MM.1S (cell line): ENCODE results near the gene ISG15.

Source experiments
- DNase-seq: peaks from one replicate; pipeline ENCODE4 v3.0.0-alpha.2; 2015
- H2AFZ ChIP-seq: fragments of 300-600 bp; sonication (generic); 2 replicates; pipeline ENCODE4 v1.6.0; 2016; ENCODE audit warnings: antibody characterized with exemption, low read length
- H3F3A ChIP-seq: fragments of 300-600 bp; sonication (generic); 2 replicates; pipeline ENCODE4 v1.6.1; 2016; ENCODE audit warnings: mild to moderate bottlenecking, antibody characterized with exemption, low read length, moderate library complexity, mixed read lengths; ENCODE audit not compliant: insufficient read depth
- H3K27ac ChIP-seq: fragments of 300-600 bp; sonication (generic); 2 replicates; pipeline ENCODE4 v1.5.1; 2016; ENCODE audit warnings: mild to moderate bottlenecking, low read length
- H3K27me3 ChIP-seq: fragments of 300-600 bp; sonication (generic); replicated peaks from 2 replicates; pipeline ENCODE4 v1.6.0; 2016; ENCODE audit warnings: low read length; ENCODE audit not compliant: insufficient read depth
- H3K36me3 ChIP-seq: fragments of 300-600 bp; sonication (generic); replicated peaks from 2 replicates; pipeline ENCODE4 v1.6.1; 2016; ENCODE audit warnings: mild to moderate bottlenecking, low read length, mixed read lengths; ENCODE audit not compliant: insufficient read depth
- H3K4me1 ChIP-seq: fragments of 300-600 bp; sonication (generic); 2 replicates; pipeline ENCODE4 v1.6.1; 2016; ENCODE audit warnings: low read length, mixed read lengths
- H3K4me2 ChIP-seq: fragments of 300-600 bp; sonication (generic); 2 replicates; pipeline ENCODE4 v1.6.0; 2016; ENCODE audit warnings: low read depth, low read length
- H3K4me3 ChIP-seq: fragments of 300-600 bp; sonication (generic); 2 replicates; pipeline ENCODE4 v1.5.1; 2016; ENCODE audit warnings: low read length, mixed read lengths
- H3K79me2 ChIP-seq: fragments of 300-600 bp; sonication (generic); 2 replicates; pipeline ENCODE4 v1.6.1; 2016; ENCODE audit warnings: mixed run types, low read length, mixed read lengths
- H3K9ac ChIP-seq: fragments of 300-600 bp; sonication (generic); 2 replicates; pipeline ENCODE4 v1.6.1; 2016; ENCODE audit warnings: low read length, mixed read lengths
- H3K9me2 ChIP-seq: fragments of 300-600 bp; sonication (generic); replicated peaks from 2 replicates; pipeline ENCODE4 v1.6.1; 2016; ENCODE audit warnings: mild to moderate bottlenecking, low read length, mixed read lengths; ENCODE audit not compliant: insufficient read depth
- H3K9me3 ChIP-seq: fragments of 300-600 bp; sonication (generic); replicated peaks from 2 replicates; pipeline ENCODE4 v1.6.1; 2016; ENCODE audit warnings: mild to moderate bottlenecking, low read length, mixed read lengths; ENCODE audit not compliant: insufficient read depth
- H4K20me1 ChIP-seq: fragments of 300-600 bp; sonication (generic); 2 replicates; pipeline ENCODE4 v1.6.1; 2016; ENCODE audit warnings: mild to moderate bottlenecking, low read length, moderate library complexity, mixed read lengths; ENCODE audit not compliant: insufficient read depth
- EZH2 ChIP-seq: fragments of 300-600 bp; sonication (generic); optimal IDR thresholded peaks from 2 replicates; pipeline ENCODE3; 2017; ENCODE audit warnings: low read depth, mild to moderate bottlenecking, antibody characterized with exemption, low read length, mixed read lengths
- EZH2phosphoT487 ChIP-seq: fragments of 300-600 bp; sonication (generic); IDR thresholded peaks from 2 replicates; pipeline ENCODE4 v1.6.1; 2018; ENCODE audit warnings: antibody characterized with exemption, low read length
- TF ChIP-seq, protein P1 (sequence below): fragments of 300-600 bp; sonication (generic); IDR thresholded peaks from 2 replicates; pipeline ENCODE4 v1.5.1; 2016; ENCODE audit warnings: antibody characterized with exemption, low read length, mixed read lengths

The ISG15 gene

DNA sequence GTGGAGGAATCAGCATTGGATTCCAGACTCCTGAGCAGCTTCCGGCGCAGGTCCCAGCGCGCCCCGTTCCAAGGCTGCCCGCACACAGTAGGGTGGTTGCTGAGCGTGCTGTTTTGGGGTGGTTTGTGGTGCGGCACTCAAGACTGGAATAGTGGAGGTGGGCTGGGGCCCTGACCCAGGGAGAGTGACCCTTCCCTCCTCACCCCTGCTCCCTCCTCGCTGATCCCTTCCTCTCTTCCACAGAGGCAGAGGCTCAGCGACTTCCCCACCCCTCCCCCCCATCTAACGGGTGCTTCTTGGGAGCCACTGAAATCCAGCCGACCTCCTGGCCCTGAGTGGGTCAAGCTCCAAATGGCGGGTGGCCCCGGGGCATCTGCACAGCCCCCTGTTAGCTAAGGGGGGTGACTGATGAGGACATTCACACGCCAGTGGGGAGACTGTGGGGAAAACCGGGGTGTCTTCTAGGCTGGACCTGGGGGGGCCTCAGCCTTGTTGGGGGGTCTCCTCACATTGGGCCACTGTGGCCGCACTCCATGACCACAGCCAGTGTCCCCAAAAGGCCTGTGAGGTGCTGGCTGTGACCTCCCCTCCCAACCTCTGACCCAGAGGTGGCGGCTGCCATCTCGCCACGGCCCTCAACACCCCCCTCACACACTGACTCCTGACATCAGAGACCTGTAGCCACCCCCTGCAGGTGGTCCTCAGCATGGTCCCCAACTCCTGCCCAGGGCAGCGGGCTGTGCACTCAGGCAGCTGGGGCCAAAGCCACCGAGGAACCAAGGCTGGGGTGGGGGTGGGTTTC lies 9.5 kb upstream of the ISG15 start:
- no peaks in the 10 kb centered on the region for H3K36me3 ChIP-seq
- DNase-seq = no peak
- no peak overlapping the region for H3K27ac ChIP-seq
- no peaks in the 10 kb centered on the region for H3K4me1 ChIP-seq
- no peaks in the 10 kb centered on the region for H3K9me2 ChIP-seq
- TF ChIP-seq EZH2 (no peak), EZH2phosphoT487 (no peak)
- TF ChIP-seq, protein P1, sequence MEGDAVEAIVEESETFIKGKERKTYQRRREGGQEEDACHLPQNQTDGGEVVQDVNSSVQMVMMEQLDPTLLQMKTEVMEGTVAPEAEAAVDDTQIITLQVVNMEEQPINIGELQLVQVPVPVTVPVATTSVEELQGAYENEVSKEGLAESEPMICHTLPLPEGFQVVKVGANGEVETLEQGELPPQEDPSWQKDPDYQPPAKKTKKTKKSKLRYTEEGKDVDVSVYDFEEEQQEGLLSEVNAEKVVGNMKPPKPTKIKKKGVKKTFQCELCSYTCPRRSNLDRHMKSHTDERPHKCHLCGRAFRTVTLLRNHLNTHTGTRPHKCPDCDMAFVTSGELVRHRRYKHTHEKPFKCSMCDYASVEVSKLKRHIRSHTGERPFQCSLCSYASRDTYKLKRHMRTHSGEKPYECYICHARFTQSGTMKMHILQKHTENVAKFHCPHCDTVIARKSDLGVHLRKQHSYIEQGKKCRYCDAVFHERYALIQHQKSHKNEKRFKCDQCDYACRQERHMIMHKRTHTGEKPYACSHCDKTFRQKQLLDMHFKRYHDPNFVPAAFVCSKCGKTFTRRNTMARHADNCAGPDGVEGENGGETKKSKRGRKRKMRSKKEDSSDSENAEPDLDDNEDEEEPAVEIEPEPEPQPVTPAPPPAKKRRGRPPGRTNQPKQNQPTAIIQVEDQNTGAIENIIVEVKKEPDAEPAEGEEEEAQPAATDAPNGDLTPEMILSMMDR = no peak
- no peak overlapping the region for H3K9ac ChIP-seq
- no peaks in the 10 kb centered on the region for H3K9me3 ChIP-seq
- H3K27me3 ChIP-seq = peaks cover 84% of the 10 kb centered on the region
- H3K4me3 ChIP-seq = no peak overlapping the region
- H3F3A ChIP-seq = no peaks in the 10 kb centered on the region
- no peak overlapping the region for H3K4me2 ChIP-seq
- H2AFZ ChIP-seq = no peak overlapping the region
- H4K20me1 ChIP-seq = no peaks in the 10 kb centered on the region
- H3K79me2 ChIP-seq = no peaks in the 10 kb centered on the region

GRCh38 chr1:1004420-1004779 lies 8.9 kb upstream of the ISG15 start:
- Histone ChIP-seq H3K36me3 (no peaks in the 10 kb centered on the region), H3K9me2 (no peaks in the 10 kb centered on the region), H4K20me1 (no peaks in the 10 kb centered on the region), H3K27me3 (peaks cover 85% of the 10 kb centered on the region), H3K27ac (no peak overlapping the region), H2AFZ (no peak overlapping the region), H3K9me3 (no peaks in the 10 kb centered on the region), H3K4me1 (no peaks in the 10 kb centered on the region), H3K79me2 (no peaks in the 10 kb centered on the region), H3F3A (no peaks in the 10 kb centered on the region), H3K4me3 (no peak overlapping the region), H3K9ac (no peak overlapping the region), H3K4me2 (no peak overlapping the region)
- TF ChIP-seq, protein P1 = no peak
- no peak for TF ChIP-seq EZH2
- TF ChIP-seq EZH2phosphoT487 = no peak
- no peak for DNase-seq

DNA sequence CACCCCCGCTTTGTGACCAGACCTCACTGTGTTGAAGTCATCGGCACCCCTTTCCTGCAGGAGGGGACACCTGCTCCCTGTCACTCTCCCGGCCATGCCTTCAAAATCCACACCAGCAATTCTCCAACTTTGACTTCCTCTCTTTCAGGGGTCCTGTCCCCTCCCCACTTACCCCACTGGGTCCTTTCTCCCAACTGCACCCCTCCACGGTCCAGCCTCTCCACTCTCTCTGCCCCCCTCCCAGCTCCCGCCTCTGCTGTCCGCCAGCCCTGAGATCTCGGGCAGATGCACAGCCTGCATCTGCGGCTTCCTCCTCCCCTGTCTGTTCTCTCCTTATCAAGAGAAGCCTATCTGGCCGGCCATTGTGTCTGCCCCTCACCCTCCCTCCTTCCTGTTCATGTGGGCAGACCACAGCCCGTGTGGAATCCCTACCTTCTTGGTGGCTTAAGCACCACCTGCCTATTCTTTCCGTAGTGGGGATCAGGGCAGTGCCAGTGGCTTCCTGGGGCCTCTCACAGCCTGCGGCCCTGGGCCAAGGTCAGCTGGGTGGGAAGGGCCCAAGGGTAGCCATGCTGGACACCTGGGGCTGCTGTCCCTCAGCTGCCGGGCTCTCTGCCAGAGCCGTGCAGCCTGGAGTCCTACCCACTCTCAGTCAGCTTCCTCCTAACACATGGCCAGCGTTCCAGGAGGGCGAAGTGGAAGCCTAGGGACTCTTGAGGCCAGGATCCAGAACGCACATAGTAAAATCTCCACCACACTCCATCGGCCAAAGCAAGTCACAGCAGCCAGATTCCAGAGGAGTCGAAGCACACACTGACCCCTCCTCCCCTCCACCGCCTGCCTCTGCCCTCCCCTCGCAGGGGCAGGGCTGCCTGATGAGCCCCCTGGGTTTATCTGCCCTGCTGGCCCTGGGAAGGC lies 8.3 kb upstream of the ISG15 start:
- TF ChIP-seq EZH2phosphoT487 (no peak), EZH2 (no peak)
- TF ChIP-seq, protein P1 = no peak
- Histone ChIP-seq H3K9ac (no peak overlapping the region), H3K36me3 (no peaks in the 10 kb centered on the region), H2AFZ (no peak overlapping the region), H3K9me2 (no peaks in the 10 kb centered on the region), H3K9me3 (no peaks in the 10 kb centered on the region), H3K4me2 (peak overlapping the region; percentile 5; the same call in 1 of the 2 replicates), H3K4me1 (no peaks in the 10 kb centered on the region), H3K27ac (no peak overlapping the region), H3K79me2 (no peaks in the 10 kb centered on the region), H3K4me3 (no peak overlapping the region), H3F3A (no peaks in the 10 kb centered on the region), H4K20me1 (no peaks in the 10 kb centered on the region), H3K27me3 (peaks cover 86% of the 10 kb centered on the region)
- DNase-seq = no peak
